K562 treated with DMSO at 1 percent for 24 hours (cell line): ENCODE results near the gene C2orf49. TPM values are rescaled to one million over a fixed set of nuclear protein-coding genes. Genes with fewer than 3 reads are reported as not detected.

Source experiments
- total RNA-seq: library from RNA; unstranded; fragments of 300-600 nt; gene quantifications from 2 replicates; pipeline ENCODE4 v1.2.3, GENCODE V29; 2022; ENCODE audit warnings: low read depth; ENCODE audit not compliant: insufficient read depth

The C2orf49 gene
- total RNA-seq = 9.9 and 11.3 TPM in 2 replicates

DNA sequence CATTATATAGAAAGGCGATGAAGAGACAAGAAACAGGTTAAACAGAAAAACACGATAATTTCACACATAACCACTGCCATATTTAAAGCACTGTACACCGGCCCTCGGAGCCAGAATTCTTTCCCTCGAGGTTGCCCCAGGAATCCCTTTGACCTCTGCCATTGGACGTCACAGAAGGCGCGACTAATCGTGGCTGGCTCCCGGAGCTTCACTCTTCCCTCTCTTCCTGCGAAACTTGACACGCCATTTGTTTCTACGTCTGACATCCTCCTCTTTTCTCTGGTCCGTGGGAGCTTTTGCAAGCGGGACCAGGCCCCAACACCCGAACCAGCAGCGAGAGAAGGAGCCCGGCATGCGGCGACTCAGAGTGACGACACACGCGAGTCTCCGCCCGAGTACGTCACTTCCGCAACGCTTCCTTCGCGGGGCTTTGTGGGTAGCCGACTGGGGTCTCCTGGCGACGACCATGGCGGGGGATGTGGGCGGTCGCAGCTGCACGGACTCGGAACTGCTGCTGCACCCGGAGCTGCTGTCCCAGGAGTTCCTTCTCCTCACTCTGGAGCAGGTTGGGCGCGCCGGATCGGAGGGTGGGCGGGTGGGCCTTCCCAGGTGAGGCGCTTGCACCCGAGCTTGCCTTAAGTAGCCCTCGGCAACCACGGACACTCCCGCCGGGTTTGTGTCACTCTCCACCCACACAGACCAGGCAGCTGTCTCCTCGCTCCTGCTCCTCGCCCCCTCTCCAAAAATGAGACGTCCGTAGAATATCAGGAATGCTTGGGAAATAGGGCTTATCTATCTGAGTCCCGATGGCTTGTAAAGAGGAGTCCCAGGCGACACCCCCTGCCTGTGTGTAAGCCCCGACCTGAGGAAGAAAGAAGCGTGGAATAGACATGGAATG lies at the start of gene C2orf49:
Gene C2orf49 (plus strand): TSS at position 419 of the 898 bp plus-strand sequence. CDS start 48 bp downstream, at position 467.

DNA sequence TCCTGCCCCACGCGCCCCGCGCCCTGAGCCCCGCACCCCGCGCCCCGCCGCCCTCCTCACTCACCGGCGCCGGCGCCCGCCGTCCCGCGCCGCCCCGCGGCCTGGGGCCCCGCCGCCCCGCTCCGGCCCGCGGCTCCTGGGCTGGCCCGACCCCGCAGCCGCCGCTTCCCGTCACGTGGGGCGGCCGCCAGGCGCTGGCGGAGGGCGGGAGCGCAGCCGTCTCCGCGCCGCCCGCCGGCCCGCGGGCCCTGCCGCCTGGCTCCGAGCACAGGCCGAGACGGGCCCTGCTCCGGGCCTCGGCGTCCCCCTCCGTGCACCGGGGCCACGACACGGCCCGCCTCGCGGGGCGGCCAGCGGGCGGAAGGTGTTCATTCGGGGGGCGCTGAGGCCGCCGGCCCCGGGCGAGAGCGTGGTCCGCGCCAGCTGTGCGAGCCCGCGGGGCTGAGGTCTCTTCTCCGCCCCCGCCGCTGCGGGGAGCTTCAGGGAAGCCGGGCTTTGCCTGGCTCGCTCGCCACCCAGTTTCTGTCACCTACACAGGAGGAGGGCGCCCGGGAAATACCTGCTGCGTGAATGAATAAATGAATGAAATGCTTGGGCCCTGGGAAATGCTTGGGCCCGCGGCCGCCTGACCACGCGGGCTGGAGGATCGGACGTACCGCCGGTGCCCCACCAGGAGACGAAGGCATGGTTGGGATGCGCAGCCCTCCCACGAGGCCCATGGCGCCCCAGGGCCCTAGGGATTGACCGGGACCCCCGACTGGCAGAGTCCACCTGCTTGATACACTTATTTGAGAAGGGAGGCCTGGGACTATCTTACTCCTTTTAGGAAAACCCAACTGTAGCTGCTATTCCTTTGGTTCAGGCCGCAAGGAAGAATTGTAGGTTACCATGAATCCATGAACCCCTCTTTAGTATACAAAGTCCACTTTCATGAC lies 7.5 kb upstream of the C2orf49 start, which contains the start of gene TGFBRAP1:
Gene TGFBRAP1 (minus strand): TSS at position 175 of the 935 bp plus-strand sequence. CDS start 21,434 bp downstream, outside the sequence.

DNA sequence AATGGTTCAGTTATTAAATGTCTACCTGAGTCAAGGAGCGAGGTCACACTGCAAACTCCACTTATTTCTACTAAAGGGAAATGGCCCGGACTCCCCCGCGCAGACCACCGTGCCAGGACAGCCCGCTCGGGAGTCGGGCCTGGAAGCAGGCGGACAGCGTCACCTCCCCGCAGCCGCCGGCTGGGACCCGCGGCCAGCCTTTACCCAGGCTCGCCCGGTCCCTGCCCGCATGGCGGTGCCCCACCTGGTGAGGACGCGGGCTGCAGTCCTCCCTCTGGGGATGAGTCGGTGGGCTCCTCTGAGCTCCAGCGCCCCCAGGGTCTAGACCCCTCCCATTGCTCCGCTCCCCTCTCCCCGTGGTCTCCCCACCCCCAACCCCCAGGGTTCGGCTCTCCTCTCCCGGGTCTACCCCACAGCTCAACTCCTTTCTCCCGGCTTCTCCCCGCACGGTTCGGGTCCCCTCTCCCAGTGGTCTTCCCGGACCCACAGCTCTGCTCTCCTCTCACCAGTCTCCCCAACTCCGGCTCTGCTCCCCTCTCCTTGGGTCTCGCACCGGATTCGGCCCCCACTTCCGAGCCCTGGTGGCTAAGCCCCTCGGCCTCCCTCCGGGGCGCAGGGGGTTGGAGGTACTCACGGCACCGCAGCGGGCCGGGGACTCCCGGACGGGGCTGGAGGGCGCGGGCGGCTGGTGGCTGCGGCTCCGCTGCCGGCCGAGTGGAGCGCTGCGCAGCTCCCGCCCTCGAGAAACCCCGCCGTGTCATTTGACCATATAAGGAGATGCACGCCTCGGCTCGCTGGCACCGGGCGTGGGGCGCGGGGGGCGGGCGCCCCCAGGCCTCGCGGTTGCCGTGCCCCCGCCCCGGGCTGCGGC lies 61.2 kb downstream of the C2orf49 start, which contains the start of gene FHL2:
Gene FHL2 (minus strand): TSS at position 716 of the 871 bp plus-strand sequence. CDS start 12,535 bp downstream, outside the sequence.

Other genes with a start within 250 kb of the C2orf49 start
- gene GPR45, start 95.8 kb upstream of the C2orf49 start, total RNA-seq = not detected in 2 replicates
- 11.8 and 13.0 TPM in 2 replicates for gene TGFBRAP1, start 7.8 kb upstream of the C2orf49 start, total RNA-seq
- gene FHL2, start 61.5 kb downstream of the C2orf49 start, total RNA-seq = 29.4 and 30.2 TPM in 2 replicates